Activated CD4-positive, CD25-positive, alpha-beta regulatory T cell treated with anti-CD3 and anti-CD28 coated beads, Interleukin-2, amount 50 U/mL, for 72 hours (primary cell): ENCODE measurements around the gene BOD1.
A peak's percentile ranks its signal among the peaks of the same experiment; 100 is the strongest.

Source experiments
- DNase-seq: peaks from one replicate; pipeline ENCODE4 v3.0.0; 2021

Gene BOD1

DNA sequence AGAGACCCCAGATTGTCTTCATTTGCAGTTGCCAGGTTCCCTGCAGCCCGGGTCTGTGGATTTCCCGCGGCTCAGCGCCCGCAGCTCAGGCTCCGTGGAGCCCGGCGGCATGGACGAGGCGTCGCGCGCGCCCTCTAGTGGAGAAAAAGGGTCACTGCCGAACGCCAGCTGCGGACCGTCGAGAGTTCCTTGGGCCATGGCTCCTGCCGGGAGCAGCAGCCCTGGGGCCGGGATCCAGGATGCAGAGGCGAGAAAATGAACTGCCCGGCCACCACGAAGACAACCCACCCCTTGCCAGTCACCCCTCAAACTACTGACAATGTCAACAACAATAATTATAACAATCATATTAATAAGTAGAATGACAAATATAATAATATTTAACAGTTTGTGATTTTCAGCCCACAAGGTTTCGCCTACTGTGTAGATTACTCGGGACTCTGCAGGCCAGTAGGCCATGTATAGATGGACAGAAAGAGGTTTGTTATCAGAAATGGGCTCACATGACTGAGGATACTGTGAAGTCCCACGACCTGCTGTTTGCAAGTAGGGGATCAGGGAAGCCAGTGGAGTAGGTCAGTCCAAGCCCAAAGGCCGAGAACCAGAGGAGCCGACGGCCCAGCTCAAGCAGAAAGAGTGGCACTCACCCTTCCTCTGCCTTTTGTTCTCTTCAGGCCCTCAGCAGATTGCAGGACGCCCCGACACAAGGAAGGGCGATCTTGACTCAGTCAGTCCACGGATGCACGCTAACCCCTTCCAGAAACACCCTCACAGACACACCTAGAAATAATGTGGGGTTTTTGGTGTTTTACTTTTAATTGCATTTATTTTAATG lies 43.1 kb downstream of the BOD1 start:
- peak; percentile 73 for DNase-seq

- no peak for DNase-seq
These were observed 43.9 kb downstream of the BOD1 start for GRCh38 chr5:173572431-173573125.

DNA sequence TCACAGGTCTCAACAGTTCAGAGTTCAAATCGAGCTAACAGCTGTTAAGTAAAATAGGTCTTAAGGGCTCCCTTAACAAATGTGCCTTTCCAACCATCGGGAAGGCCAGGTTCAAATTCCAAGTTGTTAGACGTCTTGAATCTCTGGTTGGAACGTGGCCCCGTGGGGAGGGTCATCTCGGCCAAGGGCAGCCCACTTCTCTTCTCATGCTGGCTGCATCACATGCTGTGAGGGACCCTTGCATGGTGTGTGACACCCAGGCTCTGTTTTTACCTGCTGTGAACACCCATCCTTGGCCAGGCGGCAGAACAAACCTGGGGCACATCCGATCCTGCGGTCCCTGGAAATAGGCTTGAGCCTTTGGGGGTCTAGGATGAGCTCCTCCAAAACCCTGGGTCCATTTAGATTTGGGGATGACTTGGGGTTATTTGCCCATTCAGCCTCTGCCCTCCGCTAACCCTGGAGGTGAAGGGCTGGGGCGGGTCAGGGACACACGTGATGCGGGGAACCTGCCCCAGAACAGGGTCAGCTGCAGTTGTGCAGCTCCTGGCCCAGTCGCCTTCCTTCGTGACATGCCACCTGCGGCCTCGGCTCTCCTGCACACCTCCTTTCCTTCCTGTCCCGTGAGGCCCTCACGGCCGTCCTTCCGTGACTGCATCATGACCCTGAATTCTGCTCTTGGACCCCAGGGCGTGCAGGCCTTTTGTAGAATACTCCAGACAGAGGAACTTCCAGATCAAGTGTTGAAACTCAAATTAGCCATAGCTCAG lies 45.9 kb downstream of the BOD1 start:
- no peak for DNase-seq

GRCh38 chr5:173568703-173569102 lies 47.7 kb downstream of the BOD1 start:
- no peak for DNase-seq

DNA sequence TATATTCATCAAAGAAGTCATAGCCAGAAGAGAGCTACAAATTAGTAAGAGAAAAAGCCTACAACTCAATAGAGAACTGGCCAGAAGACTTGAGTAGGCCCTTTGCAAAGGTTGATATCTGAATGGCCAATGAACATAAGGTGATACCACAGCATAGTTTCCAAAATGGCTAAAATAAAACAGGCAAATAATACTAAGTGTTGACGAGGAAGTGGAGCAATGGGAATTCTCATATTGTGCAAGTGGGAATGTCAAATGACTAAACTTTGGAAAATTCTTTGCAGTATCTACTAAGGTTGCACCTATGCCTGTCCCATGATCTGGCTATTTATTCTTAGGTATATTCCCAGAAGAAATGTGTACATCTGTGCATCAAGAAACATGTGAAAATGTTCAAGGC lies 48.3 kb downstream of the BOD1 start:
- DNase-seq: no peak

- no peak for DNase-seq
These were observed 48.9 kb downstream of the BOD1 start for GRCh38 chr5:173567548-173567947.

DNA sequence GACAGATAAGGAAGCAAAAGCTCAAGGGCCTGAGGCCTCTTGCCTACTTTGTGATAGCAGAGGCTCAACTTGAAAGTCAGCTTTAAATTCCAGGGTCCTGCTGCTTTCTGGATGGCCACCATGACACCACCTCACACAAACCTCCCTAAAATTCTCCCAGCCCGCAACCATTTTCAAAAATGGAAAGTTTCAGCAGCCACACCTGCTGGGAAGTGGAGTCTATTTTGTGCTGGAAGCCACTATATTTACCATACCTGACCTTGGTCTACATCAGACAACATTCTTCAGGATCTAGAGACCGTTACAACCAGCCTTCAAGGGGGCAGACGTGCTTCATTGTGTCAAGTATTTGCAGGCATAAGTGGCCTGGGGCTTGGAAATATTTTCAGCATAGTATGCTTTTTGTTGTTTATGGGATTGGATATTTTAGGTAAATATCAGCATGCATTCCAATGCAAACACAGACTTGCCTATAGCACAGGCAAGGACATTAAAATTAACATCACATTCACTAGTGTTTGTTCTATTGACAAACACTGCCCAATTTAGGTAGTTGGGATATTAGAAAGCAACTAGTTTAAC lies 50.9 kb downstream of the BOD1 start:
- DNase-seq: no peak

GRCh38 chr5:173564106-173564505 lies 52.3 kb downstream of the BOD1 start:
- no peak for DNase-seq

DNA sequence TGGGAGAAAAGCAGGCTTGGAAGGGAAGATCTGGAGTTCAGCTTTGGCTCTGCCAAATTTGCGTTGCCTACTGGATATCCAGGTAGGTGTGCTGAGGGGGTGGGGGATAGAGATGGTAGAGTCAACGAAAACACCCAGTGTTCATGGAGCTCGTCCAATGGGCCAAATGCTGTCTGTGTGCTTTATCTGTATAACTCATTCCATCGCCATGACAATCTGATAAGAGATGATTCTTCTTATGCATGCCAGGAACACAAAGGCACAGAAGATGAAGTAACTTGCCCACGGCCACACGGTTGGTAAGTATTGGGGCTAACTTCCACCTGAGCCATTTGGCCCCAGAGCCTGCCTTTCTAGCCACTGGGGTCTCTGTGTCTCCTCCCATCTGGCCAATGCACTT lies 53.2 kb downstream of the BOD1 start:
- no peak for DNase-seq

GRCh38 chr5:173562451-173562850 lies 54.0 kb downstream of the BOD1 start:
- no peak for DNase-seq
